Middle frontal gyrus (tissue), 1 donor: ENCODE results near the gene MYO15B.

Source experiments
- DNase-seq: peaks from one replicate; pipeline ENCODE4 v3.0.0-alpha.2; 2015; ENCODE audit warnings: low spot score; ENCODE audit errors: extremely low spot score

Gene MYO15B

GRCh38 chr17:75662511-75662910, 74.9 kb downstream of the MYO15B start:
- DNase-seq = no peak

DNA sequence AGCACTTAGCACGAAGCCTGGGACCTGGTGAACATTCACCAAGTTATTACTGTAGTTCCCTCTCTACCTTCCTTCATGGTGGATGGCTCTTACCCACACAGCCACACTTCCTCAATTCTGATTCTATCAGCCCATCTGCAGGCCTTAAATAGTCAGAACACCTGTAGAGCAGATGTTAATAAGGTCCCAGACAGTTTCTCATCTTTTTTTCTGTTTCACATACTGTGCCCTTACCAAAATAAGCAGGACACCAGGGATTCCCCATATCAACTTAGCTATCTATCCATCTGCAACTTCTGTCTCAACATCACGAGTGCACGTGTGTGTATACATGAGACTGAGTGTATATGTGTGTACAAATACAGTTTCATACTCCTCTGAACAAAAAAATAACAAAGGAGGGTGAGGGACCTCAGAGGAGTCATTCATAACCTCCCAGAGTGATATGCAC, 76.5 kb downstream of the MYO15B start:
- DNase-seq = no peak

DNA sequence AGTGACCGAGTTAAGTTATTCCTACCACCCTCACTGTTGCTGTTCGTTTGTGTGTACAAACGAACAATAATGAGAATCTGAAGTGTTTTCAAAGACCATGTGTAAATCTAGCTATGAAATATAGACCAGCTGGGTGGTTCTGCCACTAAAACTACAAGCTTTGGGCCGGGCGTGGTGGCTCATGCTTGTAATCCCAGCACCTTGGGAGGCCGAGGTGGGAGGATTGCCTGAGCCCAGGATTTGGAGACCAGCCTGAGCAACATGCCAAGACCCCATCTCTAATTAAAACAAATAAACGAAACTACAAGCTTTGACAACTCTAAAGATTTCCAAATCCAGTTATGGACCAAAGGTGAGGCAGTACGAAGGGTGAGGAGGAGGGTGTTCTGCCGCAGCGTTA, 78.4 kb downstream of the MYO15B start:
- no peak for DNase-seq

- DNase-seq = peak; percentile 97
Measured at GRCh38 chr17:75666959-75667790, 79.6 kb downstream of the MYO15B start, which contains the start of the genes RECQL5 and SAP30BP. TSS of gene RECQL5 (minus strand) at chr17:75667154. CDS start at chr17:75666557, 597 bp downstream. TSS of gene SAP30BP (plus strand) at chr17:75667338. CDS start at chr17:75667373, 35 bp downstream.

- no peak for DNase-seq
Measured at GRCh38 chr17:75667825-75668224, 80.2 kb downstream of the MYO15B start.

GRCh38 chr17:75668489-75668888, 80.9 kb downstream of the MYO15B start:
- no peak for DNase-seq

GRCh38 chr17:75670868-75671267, 83.3 kb downstream of the MYO15B start:
- no peak for DNase-seq

- no peak for DNase-seq
Measured at GRCh38 chr17:75672011-75672410, 84.4 kb downstream of the MYO15B start.

DNA sequence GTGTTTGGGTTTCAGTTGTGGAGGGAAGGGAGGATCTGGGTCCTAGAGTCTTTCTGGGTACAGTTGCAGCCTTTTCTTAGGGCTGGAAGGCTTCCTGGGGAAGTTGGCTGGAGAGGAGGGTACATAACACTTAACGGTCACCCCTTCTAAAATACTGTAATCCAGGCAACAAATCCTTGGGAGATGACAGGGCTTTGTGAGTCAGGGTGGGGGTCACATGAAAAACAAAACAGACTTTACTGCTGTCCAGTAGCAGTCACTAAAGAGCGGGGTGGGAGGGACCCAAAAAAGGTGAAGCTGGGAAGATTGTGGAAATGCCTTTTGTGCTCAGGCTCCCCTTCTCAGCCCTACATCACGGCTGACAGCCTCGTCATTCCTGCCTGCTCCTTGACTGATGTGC, 85.9 kb downstream of the MYO15B start:
- DNase-seq = no peak
